ENCODE data around the gene SF3A1.

The SF3A1 gene

GRCh38 chr22:30285176-30285845, 71.4 kb downstream of the SF3A1 start:
- DNase-seq, result no peak

- no peak for DNase-seq
Measured at GRCh38 chr22:30284666-30285065, 72.0 kb downstream of the SF3A1 start.

GRCh38 chr22:30284172-30284571, 72.5 kb downstream of the SF3A1 start:
- DNase-seq, result no peak

- no peak for DNase-seq
Measured at GRCh38 chr22:30283342-30283741, 73.4 kb downstream of the SF3A1 start.

GRCh38 chr22:30282616-30283046, 74.1 kb downstream of the SF3A1 start:
- DNase-seq, result no peak
